Measurements from ENCODE around the gene KCNMA1.

The KCNMA1 gene

DNA sequence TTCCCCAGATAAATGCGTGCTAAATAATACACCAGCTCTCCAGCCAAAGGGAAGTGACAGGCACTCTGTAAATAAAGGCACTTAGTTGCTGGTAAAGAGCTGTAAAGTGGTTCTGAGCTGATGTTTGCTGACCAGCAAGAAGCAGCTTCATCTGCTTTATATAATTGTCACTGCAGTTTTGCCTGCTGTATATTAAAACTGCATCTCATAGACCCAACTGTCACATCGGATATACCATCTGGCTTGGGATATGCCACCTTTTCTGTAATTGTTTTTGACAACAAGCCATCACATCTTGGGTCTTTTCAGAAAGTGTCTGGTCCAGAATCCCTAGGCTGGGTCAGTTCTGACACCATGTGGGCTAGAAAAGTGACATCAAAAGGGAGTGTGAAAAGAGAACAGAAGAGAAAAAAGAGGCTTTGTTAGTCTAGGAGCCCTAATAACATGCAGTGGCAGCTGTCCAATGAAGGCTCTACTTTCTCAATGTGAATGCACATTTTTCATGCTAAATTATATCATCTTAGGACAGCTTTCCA, 697.6 kb downstream of the KCNMA1 start:
- no peak for DNase-seq

DNA sequence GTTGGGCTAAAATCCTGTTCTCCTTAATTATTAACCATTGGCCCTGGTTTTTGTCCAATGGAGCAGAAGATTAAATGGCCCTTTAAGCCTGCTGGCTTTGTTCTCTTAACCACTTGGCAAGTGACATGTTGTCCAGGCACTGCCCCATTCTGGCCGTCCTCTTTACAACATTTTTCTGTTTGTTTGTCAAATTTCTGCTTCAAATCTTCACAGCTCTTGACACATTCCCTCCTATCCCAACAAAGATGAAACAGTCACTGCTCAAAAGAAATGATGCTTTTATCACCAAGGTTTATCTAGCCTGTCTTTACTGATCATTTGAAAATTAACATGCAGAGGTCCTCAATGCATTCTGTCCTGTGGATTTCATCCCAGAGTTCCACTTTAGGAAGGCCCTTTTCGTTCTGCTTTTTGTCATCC, 700.4 kb downstream of the KCNMA1 start:
- DNase-seq, result no peak

DNA sequence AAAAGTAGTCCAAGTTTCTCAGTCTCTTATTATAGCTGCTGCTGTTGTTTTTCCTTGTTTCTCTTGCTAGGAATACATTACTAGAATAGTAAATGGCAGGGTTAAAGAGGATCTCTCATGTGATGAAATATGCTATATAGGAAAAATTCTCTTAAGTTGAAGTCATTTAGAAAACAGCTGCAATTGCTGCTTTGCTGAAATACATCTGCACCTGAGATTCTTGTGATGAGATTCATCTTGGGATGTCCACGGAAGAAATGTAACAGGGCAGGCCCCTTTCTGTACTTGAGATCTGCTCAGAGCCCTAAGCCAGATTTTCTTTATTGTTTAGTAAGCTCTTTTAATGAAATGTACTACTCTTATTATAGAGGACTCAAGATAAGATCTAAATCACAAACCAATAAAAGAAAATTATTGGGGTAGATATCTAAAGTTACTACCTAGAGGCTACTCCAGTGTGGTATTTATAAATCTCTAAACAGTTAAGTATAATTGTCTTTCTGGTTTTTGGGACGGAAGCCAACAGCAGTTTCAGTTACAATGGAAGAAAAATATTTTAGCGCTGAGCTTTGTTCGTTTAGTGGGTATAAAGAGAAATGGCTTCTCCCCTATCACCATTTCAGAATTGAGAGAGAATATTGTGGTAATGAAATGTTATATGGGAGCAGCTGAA, 701.5 kb downstream of the KCNMA1 start:
- no peak for DNase-seq

DNA sequence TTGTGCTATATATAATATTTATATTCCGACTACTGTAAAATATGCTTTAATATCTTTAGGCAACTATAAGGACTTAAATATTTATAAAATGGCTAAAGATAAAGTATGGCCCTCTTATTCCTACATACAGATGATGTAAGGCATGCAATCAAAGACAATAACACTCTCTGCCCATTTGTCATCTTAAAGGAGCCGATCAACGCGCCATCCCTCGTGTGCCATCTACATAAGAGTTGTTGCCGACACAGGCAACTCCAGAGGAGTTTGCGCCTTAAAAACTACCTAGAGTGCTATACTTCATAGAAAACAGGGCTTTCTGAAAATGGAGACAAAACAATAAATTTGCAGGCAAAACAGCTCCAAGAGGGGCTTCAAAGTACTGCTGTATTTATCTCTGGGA, 709.0 kb downstream of the KCNMA1 start:
- no peak for DNase-seq

DNA sequence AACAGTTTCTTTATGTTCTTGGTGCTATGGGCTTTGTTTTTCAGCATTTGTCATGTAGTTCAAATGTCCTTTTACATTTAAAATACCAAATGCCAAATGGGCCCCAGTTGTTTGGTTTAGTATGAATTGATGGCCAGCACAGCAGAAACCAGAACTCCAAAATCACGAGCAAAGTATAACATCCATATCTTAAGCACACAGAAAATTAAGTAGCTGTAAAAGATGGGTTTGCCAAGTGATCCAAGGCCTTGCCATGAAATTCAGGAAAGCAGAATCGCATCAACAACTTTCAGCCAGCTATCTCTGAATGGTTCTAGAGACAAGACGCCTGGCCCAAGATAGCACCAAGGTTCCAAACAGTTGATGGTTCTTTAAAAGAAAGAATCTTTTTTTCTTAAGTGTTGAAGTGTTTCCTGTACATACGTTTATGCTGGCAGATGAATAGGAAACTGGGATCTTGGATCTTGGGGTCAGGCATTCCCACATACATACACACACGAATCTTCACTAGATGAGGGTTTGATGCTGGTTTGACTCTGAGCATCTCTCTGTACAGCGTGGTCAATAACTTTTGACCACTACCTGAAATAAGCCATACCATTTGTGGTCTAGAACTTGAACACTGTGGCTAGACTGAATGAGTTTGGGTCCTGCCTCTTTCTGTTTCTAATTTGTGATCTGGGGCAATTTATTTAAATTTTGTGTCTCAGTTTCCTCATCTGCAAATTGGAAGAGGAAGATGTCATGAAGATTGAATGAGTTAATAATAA, 711.8 kb downstream of the KCNMA1 start:
- DNase-seq, result no peak

DNA sequence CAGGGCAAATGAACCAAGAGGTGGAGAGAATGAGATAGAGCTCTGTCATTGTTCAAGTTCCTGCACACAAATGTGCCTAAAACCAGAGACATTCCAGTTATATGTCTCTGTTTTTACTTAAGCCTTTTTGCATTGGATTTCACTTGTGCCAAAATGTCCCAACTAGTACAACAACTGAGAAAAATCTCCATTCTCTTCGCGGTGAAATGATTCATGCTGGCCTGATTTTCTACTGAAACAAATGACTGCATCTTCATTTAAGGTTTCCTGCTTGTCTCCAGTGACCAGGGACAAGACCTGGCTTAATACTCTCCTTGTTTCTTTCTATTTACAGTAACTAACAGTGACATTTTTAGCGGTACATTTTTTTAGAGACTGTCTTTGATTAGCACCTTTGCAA, 714.9 kb downstream of the KCNMA1 start:
- DNase-seq, result no peak

DNA sequence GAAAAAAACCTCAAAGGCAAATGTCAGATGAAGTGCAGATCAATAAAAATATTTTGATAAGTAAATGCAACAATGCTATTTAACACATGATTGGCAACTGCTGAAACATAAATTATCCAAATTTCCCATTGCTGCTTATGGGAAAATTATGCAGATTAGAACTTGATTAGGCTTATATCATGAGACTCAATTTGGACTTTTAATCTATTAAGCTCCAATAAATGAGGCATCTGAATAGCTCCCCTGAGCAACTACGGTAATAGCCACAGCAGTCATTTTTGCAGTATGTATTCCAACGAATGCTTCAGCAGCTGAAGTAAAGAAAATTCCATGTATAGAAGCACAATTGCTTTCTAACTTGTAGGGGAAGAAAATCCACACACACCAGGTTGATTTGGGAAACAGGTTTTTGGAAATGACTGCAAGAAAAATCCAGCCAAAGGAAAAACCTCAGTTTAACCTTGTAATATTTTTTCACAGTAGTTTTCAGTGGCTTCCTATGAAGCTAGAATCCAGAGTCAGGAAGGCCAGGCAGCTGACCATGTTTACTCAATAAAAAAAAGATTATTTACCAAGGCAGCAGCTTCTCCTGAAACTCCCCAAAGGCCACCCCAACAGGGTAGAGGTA, 716.1 kb downstream of the KCNMA1 start:
- no peak for DNase-seq

DNA sequence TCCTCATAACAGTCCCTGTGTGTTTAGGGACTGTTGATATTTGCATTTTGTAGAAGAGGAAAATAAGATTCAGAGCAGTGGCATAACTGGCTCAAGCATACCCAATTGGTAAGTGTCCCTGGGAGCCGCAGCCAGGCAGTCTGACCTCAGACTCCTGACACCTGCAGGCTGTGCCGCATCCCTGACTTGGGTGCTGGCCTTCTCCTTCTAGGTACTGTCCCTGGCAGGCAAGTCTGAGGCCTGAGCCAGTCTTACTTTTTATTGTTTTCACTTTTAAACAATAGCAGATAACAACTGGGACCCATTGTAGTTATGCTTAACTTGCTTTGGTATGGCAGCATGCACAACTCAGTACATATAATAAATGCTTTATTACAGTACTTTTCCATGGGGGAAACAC, 717.0 kb downstream of the KCNMA1 start:
- DNase-seq, result no peak

DNA sequence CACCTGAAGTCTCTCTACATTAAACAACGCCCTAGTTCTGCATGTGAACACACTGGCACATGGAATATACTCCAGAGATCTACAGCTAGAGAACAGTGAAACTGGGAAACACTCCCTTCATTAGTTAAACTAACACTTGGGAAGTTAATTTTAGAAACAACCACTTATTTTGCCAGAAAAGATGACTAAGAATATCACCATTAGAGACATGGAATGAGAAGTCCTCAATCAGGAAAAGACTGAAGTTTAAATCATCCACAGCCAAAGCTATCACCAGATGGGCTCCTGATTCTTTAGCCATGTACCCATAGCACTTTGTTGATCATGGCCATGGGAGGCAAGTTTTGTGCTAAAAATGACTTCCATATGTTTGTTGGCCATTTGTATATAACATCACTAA, 719.5 kb downstream of the KCNMA1 start:
- no peak for DNase-seq

DNA sequence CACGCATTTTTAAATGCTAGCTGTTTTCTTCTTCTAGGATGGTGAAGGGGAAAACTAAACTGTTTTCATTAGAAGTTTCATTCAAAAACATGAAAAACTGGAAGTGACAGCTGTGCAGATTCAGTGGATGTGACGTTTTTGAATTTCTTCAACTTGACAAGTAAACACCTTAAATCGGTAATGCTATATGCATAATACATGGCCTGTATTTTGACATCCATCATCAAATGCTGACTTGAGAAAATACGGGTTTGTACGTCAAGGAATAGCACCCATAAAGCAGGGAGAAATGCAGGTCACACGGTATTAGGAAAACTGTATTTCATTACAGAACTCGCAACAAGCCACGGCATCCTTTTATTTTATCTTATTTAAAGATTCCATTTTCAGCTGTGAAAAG, 720.5 kb downstream of the KCNMA1 start:
- no peak for DNase-seq

DNA sequence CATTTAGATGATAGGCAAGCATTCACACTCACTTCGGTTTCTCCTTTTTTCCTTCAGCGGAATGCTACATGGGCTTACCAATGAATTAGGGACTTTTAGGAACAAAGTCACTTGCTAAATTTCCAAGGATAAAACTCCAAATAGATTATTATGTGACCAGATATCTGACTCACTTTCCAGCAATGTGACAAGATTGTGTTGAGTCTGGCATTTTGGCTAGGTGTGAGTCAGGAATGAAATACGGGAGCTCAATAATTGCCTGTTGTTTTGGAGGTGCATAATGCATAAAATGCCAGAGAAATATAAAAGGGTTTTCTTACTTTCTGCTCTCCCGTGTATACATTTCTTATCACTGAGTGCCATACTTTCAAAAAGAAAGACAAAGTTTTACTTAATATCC, 721.1 kb downstream of the KCNMA1 start:
- no peak for DNase-seq

DNA sequence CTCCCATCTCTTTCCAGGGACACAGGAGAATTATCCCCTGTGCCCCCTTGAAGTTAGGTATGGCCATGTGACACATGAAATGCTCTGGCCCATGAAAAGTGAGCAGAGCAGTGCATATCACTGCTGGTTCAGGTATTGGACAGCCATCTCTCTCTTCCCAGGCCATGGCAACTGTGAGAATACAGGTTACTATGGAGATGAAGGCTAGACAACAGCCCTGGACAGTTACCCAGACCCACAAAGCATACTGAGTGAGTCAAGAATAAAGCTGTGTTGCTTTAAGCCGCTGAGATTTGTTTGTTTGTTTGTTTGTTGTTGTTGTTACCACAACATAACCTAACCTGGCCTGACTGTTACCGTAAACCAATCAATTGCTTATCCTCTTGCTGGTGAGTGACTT, 722.3 kb downstream of the KCNMA1 start:
- no peak for DNase-seq

DNA sequence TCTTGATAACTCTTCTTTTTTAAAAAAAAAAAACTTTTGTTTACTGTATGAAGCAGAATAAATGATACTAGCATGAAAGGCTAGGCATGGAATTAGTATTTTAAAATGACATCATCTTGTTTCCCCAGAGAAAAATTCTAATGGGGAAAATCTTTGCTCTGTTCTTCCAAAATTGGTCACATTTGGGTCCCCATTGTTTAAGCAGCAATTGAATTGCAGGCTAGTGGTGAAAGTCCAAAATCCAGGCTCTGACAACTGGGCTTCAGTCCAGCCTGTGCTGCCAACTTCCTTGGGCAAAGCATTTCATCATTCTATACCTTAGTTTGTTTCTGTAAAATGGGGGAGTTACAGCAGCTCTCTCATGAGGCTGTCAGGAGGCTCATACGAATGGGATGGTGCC, 726.4 kb downstream of the KCNMA1 start:
- DNase-seq, result no peak

DNA sequence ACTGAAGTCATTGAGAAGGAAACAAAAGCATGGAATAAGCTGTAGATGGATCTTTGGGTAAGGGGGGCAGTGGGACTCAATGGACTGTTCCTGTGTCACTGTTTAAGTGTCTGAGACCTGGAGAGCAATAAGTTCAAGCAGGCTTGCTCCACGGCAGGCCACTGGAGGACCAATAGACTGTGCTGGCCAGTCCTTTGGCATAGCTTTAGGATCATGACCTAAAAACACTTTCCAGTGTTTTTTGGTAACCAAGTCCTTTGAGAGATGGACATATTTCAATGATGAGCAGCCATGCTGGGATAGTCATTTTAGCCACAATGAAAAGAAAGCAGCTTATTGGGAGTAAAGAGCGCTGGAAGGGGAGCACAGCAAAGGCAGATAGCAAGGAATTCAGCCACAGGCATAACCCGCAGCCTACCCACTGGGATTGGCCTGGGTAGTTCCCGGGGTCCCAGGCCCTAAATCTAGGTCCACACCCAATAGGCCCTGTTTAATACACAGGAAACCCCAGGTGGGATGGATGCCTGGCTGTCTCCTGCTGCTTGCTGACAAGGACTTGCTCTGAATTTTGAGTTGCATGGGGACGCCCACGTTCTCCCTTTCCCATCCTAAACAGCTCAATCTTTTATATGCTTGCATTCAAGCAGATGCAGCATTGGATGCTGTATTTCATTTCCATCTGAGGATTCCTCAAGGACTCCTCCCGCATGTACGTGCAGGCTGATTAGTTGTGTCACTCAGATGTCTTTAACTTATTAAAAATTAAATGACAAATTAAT, 727.2 kb downstream of the KCNMA1 start:
- DNase-seq, result no peak

DNA sequence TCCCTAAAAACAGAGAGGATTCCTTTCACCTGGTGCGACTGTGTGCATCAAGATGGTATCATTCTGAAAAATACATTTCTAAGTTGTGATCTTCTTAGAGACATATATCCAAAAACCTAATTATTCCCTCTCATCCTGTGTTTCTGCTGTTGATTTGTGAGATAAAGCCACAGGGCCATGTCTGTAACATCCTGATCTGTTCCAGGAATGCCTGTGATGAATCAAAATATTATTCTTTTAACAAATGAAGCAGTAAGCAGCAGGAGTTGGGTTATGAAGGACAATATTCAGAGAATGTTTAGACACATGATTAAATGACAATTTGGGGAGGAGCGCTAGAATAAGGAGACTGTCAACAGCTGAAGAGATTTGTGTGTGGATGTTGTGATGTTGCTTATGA, 731.4 kb downstream of the KCNMA1 start:
- DNase-seq, result no peak

DNA sequence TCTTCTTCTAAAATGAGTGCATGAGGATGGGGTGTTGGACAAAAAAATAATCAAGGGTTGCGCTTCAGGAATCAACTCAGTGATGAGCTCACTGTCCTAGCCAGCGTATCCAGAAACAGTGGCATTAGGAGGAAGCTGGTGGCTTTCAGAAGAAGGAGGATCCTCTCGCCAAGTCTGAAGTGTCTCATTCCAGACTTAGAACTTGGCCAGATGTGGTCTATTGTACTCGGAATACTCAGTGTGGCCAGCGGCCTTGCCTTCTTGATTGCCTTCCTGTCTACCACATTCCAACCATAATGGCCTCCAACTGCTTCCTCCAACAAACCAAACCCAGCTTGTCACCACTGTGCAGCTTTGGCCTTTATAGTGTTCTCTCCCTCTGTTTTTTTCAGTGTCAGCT, 732.4 kb downstream of the KCNMA1 start:
- no peak for DNase-seq

DNA sequence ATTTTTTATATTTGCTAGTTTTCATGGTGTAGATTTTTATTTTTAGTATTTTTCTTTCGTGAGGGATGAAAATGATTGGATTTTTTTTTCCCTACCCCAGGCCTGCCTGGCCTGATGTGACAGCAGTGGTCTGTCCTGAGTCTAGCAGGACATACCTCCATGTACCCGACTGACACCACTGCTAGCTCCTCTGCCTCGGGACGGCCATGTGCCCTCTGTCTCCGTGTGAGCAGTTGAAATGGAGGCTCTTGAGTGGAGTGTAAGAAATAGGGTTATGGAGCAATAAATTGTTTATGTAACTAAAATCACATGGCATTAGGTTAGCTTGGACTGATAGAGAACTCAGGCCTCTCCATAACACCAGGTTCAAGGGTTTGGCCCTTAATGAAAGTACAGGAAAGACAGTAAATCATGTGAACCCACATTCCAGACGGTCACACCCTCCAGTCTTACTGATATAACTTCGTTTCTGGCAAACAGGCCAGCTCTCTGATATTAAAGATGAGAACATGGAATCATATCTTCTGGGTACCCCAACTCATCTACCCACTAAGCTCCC, 734.1 kb downstream of the KCNMA1 start:
- no peak for DNase-seq

DNA sequence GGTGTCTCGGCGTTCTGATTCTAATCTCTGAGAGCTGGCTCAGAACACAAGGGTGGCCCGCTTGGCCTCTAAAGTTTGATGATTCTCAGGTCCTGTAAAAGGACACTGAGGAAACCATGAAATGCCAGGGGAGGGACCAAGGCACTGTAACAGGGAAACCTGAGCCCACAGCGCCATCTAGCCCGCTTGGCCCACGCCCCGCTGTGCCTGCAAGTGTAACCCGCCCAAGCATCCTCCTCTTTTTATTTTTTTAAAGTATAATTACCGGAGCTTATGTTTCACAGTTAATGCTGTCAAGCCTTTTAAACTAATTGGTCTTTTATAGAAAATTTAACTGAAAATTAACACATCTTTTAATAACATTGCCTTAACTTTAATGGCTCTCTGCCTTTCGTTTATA, 734.7 kb downstream of the KCNMA1 start:
- DNase-seq, result no peak

DNA sequence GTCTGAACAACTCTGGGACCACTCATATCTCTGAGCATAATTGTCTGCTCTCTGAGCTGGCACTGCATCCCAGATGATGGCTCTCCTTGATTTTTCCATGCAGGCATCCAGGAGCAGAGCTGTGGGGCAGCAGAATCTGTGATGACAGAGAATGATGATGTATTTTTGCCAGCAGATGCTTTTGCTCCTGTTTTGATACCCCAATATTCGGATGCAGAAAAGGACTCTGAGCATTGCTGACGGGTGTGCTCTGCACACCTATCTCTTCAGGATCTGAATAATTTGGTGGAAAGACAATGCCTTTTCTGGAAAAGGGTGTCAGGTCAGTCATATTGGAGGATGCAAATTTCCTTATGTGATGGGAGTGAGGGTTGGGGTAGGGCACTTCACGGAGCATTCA, 735.9 kb downstream of the KCNMA1 start:
- no peak for DNase-seq

DNA sequence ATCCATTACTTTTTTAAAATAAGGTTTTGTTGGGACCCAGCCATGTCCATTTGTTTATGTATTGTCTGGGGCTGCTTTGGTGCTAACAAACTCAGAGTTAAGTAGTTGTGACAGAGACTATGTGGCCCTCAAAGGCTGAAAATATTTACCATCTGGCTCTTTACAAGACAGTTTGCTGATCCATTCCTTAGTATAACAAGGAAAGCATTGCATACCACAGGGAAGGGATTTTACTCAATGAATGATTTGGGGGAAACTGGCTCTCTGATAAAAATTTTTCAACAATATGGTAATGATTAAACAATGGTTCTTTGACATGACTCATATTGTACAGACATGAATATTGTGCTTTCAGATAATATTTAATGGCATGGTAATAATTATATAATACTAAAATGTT, 738.1 kb downstream of the KCNMA1 start:
- no peak for DNase-seq

DNA sequence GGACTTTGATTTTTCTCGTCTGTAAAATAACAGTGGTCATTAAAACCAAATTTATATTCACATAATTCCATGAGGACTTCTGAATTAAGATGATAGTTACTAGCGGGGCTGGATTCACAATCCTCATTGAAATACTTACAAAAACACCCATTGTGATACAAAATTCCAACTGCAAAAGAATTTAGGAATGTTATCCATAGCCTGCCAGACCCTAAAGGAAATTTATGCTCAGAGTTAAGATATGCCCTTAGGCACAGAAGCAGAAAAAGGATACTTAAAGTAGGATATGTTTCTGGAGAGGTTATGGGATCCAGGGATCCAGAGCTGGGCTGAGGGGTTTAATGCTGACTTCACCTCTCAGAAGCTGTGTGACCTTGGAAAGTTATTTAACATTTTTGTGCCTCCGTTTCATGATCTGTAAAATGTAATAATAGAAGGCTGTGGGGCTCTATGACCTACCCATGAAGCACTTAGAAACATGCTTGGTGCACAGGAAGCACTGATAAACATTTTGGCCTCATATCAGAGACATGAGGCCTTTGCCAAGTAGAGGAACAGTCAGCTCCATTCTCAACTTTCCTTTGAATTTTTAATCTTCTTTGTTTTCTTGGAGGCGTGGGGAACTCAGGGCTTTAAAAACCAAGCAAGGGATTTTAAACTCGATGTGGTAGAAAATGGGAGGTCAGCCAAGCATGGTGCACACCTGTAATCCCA, 744.7 kb downstream of the KCNMA1 start:
- no peak for DNase-seq

All from stimulated activated naive CD4-positive, alpha-beta T cell treated with Interleukin-2 at 50 U/mL for 16 hours (primary cell).